GM06990 (cell line): ENCODE measurements around the gene KCNQ2.

ENCODE experiments used
- DNase-seq: peaks from one replicate; pipeline ENCODE4 v3.0.0-alpha.2; 2011; ENCODE audit not compliant: insufficient read length; ENCODE audit errors: extremely low read depth
- H3K27me3 ChIP-seq: replicated peaks from 2 replicates; pipeline ENCODE4 v1.6.0; 2011; ENCODE audit warnings: low read length; ENCODE audit not compliant: control insufficient read depth, insufficient read depth
- H3K36me3 ChIP-seq: 2 replicates; pipeline ENCODE4 v1.5.1; 2011; ENCODE audit warnings: low read length; ENCODE audit not compliant: control insufficient read depth, insufficient read depth
- H3K4me3 ChIP-seq: replicated peaks from 2 replicates; pipeline ENCODE4 v1.5.1; 2011; ENCODE audit warnings: low read depth, mild to moderate bottlenecking, control low read depth, low read length
- TF ChIP-seq, protein P1 (sequence below): IDR thresholded peaks from 2 replicates; pipeline ENCODE4 v1.5.1; 2011; ENCODE audit warnings: low read length, control low read depth, mild to moderate bottlenecking, inconsistent platforms; ENCODE audit not compliant: insufficient read depth, poor library complexity, severe bottlenecking

KCNQ2 gene

DNA sequence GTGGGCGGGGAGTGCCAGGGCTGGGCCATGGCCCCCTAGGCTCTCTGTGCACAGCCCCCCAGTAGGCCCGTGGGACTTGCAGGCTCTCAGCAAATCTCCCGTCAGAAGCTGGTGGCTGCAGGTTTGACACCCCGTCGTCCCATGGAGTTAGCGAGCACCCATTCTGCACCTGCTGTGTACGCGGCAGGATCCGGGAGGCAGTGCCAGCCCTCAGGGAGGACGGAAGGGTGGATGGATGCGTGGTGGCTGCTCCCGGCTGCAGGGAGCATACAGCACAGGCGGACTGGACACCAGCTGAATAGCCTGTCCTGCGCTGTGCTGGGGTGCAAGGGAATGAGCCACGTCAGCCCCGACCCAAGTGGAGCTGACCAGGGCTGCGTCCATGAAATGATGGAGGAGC is 78.9 kb downstream of the KCNQ2 start:
- H3K27me3 ChIP-seq: no peaks in the 10 kb centered on the region; the same call in 1 of the 2 replicates
- no peak overlapping the region for H3K4me3 ChIP-seq
- TF ChIP-seq, protein P1, sequence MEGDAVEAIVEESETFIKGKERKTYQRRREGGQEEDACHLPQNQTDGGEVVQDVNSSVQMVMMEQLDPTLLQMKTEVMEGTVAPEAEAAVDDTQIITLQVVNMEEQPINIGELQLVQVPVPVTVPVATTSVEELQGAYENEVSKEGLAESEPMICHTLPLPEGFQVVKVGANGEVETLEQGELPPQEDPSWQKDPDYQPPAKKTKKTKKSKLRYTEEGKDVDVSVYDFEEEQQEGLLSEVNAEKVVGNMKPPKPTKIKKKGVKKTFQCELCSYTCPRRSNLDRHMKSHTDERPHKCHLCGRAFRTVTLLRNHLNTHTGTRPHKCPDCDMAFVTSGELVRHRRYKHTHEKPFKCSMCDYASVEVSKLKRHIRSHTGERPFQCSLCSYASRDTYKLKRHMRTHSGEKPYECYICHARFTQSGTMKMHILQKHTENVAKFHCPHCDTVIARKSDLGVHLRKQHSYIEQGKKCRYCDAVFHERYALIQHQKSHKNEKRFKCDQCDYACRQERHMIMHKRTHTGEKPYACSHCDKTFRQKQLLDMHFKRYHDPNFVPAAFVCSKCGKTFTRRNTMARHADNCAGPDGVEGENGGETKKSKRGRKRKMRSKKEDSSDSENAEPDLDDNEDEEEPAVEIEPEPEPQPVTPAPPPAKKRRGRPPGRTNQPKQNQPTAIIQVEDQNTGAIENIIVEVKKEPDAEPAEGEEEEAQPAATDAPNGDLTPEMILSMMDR: no peak
- H3K36me3 ChIP-seq: no peaks in the 10 kb centered on the region
- DNase-seq: no peak

DNA sequence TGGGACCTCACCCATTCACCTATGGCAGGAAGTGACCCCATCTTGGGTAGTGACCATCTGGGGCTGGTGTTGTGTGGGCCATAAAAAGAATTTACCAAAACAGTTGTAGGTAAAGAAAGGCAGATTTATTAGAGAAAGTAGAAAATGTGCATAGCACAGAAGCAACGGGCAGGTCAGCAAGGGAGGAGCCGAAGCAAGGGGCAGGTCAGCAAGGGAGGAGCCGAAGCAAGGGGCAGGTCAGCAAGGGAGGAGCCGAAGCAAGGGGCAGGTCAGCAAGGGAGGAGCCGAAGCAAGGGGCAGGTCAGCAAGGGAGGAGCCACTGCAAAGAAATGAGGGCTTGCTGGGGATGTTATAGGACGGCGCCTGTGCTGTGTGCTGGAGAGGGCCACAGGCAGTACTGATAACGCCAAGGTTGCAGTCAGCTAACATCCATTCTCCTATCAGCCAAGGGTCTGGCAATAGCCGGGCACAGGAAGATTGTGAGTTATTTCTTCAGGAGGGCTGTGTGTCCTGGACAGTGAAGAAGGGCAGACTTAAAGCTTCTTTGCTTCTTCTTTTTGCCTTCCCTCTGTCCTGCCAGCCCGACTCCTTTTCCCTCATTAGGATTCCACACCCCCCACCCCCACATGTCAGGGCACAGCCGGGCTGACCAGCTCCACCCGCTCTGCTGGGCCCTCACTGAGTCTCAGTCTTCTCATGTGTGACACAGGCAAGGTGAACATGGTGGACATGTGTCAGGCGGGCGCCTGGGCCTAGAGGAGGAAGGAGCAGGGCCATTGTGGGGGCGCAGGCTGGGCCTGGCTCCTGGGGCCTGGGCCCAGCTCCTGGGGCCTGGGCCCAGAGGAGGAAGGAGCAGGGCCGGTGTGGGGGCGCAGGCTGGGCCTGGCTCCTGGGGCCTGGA is 79.7 kb downstream of the KCNQ2 start:
- H3K4me3 ChIP-seq: no peak overlapping the region
- TF ChIP-seq, protein P1: no peak
- no peak for DNase-seq
- H3K36me3 ChIP-seq: no peaks in the 10 kb centered on the region
- no peaks in the 10 kb centered on the region; the same call in 1 of the 2 replicates for H3K27me3 ChIP-seq

- H3K4me3 ChIP-seq: no peak overlapping the region
- no peaks in the 10 kb centered on the region for H3K27me3 ChIP-seq
- no peak for DNase-seq
- TF ChIP-seq, protein P1: no peak
- no peaks in the 10 kb centered on the region for H3K36me3 ChIP-seq
These were observed 84.5 kb downstream of the KCNQ2 start for GRCh38 chr20:63387917-63388316.

GRCh38 chr20:63387393-63387792 is 85.1 kb downstream of the KCNQ2 start:
- H3K27me3 ChIP-seq: no peaks in the 10 kb centered on the region
- no peak for DNase-seq
- H3K4me3 ChIP-seq: no peak overlapping the region
- TF ChIP-seq, protein P1: no peak
- no peaks in the 10 kb centered on the region for H3K36me3 ChIP-seq

DNA sequence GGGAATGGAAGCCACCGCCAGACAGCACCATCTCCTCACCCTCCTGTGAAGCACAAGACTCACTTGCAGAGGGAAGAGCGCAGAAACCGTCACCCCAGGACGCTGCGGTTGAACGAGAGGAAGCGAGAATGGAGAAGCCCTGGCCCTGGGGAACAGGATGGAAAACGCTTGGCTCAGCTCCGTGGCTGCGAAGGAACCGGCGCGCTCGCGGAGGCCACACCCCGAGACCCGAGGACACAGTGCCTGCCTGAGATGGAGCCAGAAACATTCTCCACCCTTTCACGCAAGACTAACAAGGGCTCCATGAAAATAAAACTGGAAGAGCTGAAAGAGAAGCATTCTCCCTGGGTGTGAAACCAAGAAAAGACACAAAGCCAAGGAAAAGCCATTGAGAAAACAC is 86.0 kb downstream of the KCNQ2 start:
- DNase-seq: no peak
- TF ChIP-seq, protein P1: no peak
- no peaks in the 10 kb centered on the region for H3K27me3 ChIP-seq
- H3K4me3 ChIP-seq: no peak overlapping the region
- H3K36me3 ChIP-seq: no peaks in the 10 kb centered on the region

DNA sequence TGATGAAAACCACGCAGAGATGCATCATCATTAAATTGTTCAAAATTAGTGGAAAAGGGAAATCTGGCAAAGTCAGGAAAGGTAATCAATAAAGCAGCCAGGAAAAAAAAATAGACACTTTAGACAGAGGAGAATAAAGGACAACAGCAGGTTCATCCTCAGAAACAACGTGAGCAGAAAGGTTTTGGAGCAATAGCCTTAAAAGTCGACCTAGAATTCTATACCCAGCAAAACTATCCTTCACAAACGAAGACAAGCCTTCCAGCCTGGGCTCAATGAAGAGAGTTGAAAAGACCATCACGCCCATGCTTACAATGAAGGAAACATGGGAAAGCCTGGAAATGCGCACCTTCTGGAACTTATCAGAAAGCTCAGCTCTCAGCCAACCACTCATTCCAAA is 86.6 kb downstream of the KCNQ2 start:
- no peaks in the 10 kb centered on the region for H3K27me3 ChIP-seq
- TF ChIP-seq, protein P1: no peak
- no peak for DNase-seq
- no peak overlapping the region for H3K4me3 ChIP-seq
- H3K36me3 ChIP-seq: no peaks in the 10 kb centered on the region
